ENCODE measurements around the gene MRPL23.

- TF ChIP-seq CTCF (conservative IDR thresholded peaks at IDR 0.05) (no peak), ZFX (IDR thresholded peaks at IDR 0.05) (no peak)
Measured at GRCh38 chr11:1932681-1933080, 14.5 kb upstream of the MRPL23 start.

All from C4-2B (cell line).